ENCODE measurements around the gene PRKAR2B. TPM values are rescaled to one million over a fixed set of nuclear protein-coding genes. Genes with fewer than 3 reads are reported as not detected.

Gene PRKAR2B
- 23.1 and 24.8 TPM in 2 replicates for total RNA-seq (2014; rRNA removed; shearing (Covaris generic))
- polyA plus RNA-seq (2015; cell fraction: cytosol; rRNA removed), result 24.6 and 25.9 TPM in 2 replicates
- 3.1 and 7.2 TPM in 2 replicates for polyA plus RNA-seq (2015; cell fraction: nucleus; rRNA removed)

GRCh38 chr7:107044347-107045194 is at the start of gene PRKAR2B:
Gene PRKAR2B (plus strand): TSS chr7:107044705. CDS start chr7:107044908, 203 bp downstream.
- in situ Hi-C loops (cut with HindIII; ENCODE audit: low pct_unique_long_range_greater_than_20kb, low sequenced_read_pairs), result no loop called here
- peak; percentile 88 for DNase-seq (ENCODE audit: low read depth, low spot score)

GRCh38 chr7:106994833-106995232 is 49.7 kb upstream of the PRKAR2B start:
- no peak for DNase-seq (ENCODE audit: low read depth, low spot score)
- in situ Hi-C loops (cut with HindIII; ENCODE audit: low pct_unique_long_range_greater_than_20kb, low sequenced_read_pairs), result no loop called here

- in situ Hi-C loops (cut with HindIII; ENCODE audit: low pct_unique_long_range_greater_than_20kb, low sequenced_read_pairs), result no loop called here
- DNase-seq (ENCODE audit: low read depth, low spot score), result no peak
Measured at GRCh38 chr7:106997487-106998271, 46.8 kb upstream of the PRKAR2B start.

GRCh38 chr7:106999023-106999422 is 45.5 kb upstream of the PRKAR2B start:
- DNase-seq (ENCODE audit: low read depth, low spot score), result no peak
- in situ Hi-C loops (cut with HindIII; ENCODE audit: low pct_unique_long_range_greater_than_20kb, low sequenced_read_pairs), result no loop called here

- in situ Hi-C loops (cut with HindIII; ENCODE audit: low pct_unique_long_range_greater_than_20kb, low sequenced_read_pairs), result no loop called here
- DNase-seq (ENCODE audit: low read depth, low spot score), result no peak
Measured at GRCh38 chr7:107001490-107001889, 43.0 kb upstream of the PRKAR2B start.

- no peak for DNase-seq (ENCODE audit: low read depth, low spot score)
- in situ Hi-C loops (cut with HindIII; ENCODE audit: low pct_unique_long_range_greater_than_20kb, low sequenced_read_pairs), result no loop called here
Measured at GRCh38 chr7:107002126-107002525, 42.4 kb upstream of the PRKAR2B start.

GRCh38 chr7:107002529-107002998 is 41.9 kb upstream of the PRKAR2B start:
- in situ Hi-C loops (cut with HindIII; ENCODE audit: low pct_unique_long_range_greater_than_20kb, low sequenced_read_pairs), result no loop called here
- no peak for DNase-seq (ENCODE audit: low read depth, low spot score)

- no peak for DNase-seq (ENCODE audit: low read depth, low spot score)
- in situ Hi-C loops (cut with HindIII; ENCODE audit: low pct_unique_long_range_greater_than_20kb, low sequenced_read_pairs), result no loop called here
Measured at GRCh38 chr7:107007007-107007891, 37.3 kb upstream of the PRKAR2B start.

- no peak for DNase-seq (ENCODE audit: low read depth, low spot score)
- in situ Hi-C loops (cut with HindIII; ENCODE audit: low pct_unique_long_range_greater_than_20kb, low sequenced_read_pairs), result no loop called here
Measured at GRCh38 chr7:107007892-107008287, 36.6 kb upstream of the PRKAR2B start.

GRCh38 chr7:107009846-107010203 is 34.7 kb upstream of the PRKAR2B start:
- in situ Hi-C loops (cut with HindIII; ENCODE audit: low pct_unique_long_range_greater_than_20kb, low sequenced_read_pairs), result no loop called here

GRCh38 chr7:107012691-107013090 is 31.8 kb upstream of the PRKAR2B start:
- DNase-seq (ENCODE audit: low read depth, low spot score), result no peak
- in situ Hi-C loops (cut with HindIII; ENCODE audit: low pct_unique_long_range_greater_than_20kb, low sequenced_read_pairs), result no loop called here

More at GRCh38 chr7:107009846-107010203, 34.7 kb upstream of the PRKAR2B start:
- DNase-seq (ENCODE audit: low read depth, low spot score), result no peak

GRCh38 chr7:107014387-107015023 is 30.0 kb upstream of the PRKAR2B start:
- DNase-seq (ENCODE audit: low read depth, low spot score), result peak; percentile 58
- in situ Hi-C loops (cut with HindIII; ENCODE audit: low pct_unique_long_range_greater_than_20kb, low sequenced_read_pairs), result no loop called here

- DNase-seq (ENCODE audit: low read depth, low spot score), result no peak
- in situ Hi-C loops (cut with HindIII; ENCODE audit: low pct_unique_long_range_greater_than_20kb, low sequenced_read_pairs), result no loop called here
Measured at GRCh38 chr7:107016312-107016711, 28.2 kb upstream of the PRKAR2B start.

- no peak for DNase-seq (ENCODE audit: low read depth, low spot score)
- in situ Hi-C loops (cut with HindIII; ENCODE audit: low pct_unique_long_range_greater_than_20kb, low sequenced_read_pairs), result no loop called here
Measured at GRCh38 chr7:107017965-107018719, 26.4 kb upstream of the PRKAR2B start.

- in situ Hi-C loops (cut with HindIII; ENCODE audit: low pct_unique_long_range_greater_than_20kb, low sequenced_read_pairs), result no loop called here
- DNase-seq (ENCODE audit: low read depth, low spot score), result no peak
Measured at GRCh38 chr7:107020400-107020799, 24.1 kb upstream of the PRKAR2B start.

- in situ Hi-C loops (cut with HindIII; ENCODE audit: low pct_unique_long_range_greater_than_20kb, low sequenced_read_pairs), result no loop called here
- DNase-seq (ENCODE audit: low read depth, low spot score), result no peak
Measured at GRCh38 chr7:107021600-107021999, 22.9 kb upstream of the PRKAR2B start.
